Esophagus muscularis mucosa (tissue), 4 donors: ENCODE data around the gene HCST. TPM values are rescaled to one million over a fixed set of nuclear protein-coding genes. Genes with fewer than 3 reads are reported as not detected.

Experiments used
- DNase-seq: peaks from one replicate; pipeline ENCODE4 v3.0.0-alpha.2; 2017; ENCODE audit errors: extremely low spot score
- H3K27ac ChIP-seq, 4 donors: fragments of 200-600 bp; sonication (generic); replicated peaks in 1 of 4; 1 replicate in 3 of 4; 2 replicates in 1 of 4; pipeline ENCODE4 v1.5.1; 2016 to 2019; ENCODE audit warnings: mild to moderate bottlenecking in 1 of 4
- H3K27me3 ChIP-seq, 4 donors: fragments of 200-600 bp; sonication (generic); one replicate each; pipeline versions ENCODE4 v1.5.1 to v1.6.0; 2016 to 2019
- H3K36me3 ChIP-seq, 4 donors: fragments of 200-600 bp; sonication (generic); one replicate each; pipeline ENCODE4 v1.5.1; 2016 to 2019
- H3K4me1 ChIP-seq, 4 donors: fragments of 200-600 bp; sonication (generic); one replicate each; pipeline ENCODE4 v1.5.1; 2016 to 2019
- H3K4me3 ChIP-seq, 4 donors: fragments of 200-600 bp; sonication (generic); 1 replicate in 2 of 4; 2 replicates in 2 of 4; pipeline ENCODE4 v1.5.1; 2016 to 2019; ENCODE audit warnings: mild to moderate bottlenecking in 4 of 4, moderate library complexity in 1 of 4
- H3K9me3 ChIP-seq, 4 donors: fragments of 200-600 bp; sonication (generic); 1 replicate in 3 of 4; 2 replicates in 1 of 4; pipeline ENCODE4 v1.5.1; 2016 to 2019
- CTCF ChIP-seq, 3 experiments: fragments of 200-600 bp in 2 of 3; fragments of 450-650 bp in 1 of 3; sonication (generic) in 2 of 3; IDR thresholded peaks; one replicate each; pipeline ENCODE4 v1.5.1; 2017 to 2019; ENCODE audit warnings: antibody characterized with exemption in 3 of 3, mild to moderate bottlenecking in 2 of 3, moderate library complexity in 1 of 3
- EP300 ChIP-seq: sonication (generic); formaldehyde crosslinking; IDR thresholded peaks from one replicate; pipeline ENCODE4 v1.6.1; 2017; ENCODE audit warnings: antibody characterized with exemption
- POLR2A ChIP-seq: fragments of 450-650 bp; IDR thresholded peaks from one replicate; pipeline ENCODE4 v1.6.1; 2017; ENCODE audit warnings: antibody characterized with exemption, moderate library complexity, mild to moderate bottlenecking, low read depth
- POLR2AphosphoS5 ChIP-seq, 2 donors: sonication (generic); formaldehyde crosslinking; IDR thresholded peaks; one replicate each; pipeline ENCODE4 v1.6.1; 2017; ENCODE audit warnings: antibody characterized with exemption in 2 of 2
- WGBS: methylation state at CpG from one replicate; pipeline ENCODE4 v1.1.5; 2018; 5-methylcytosine and 5-hydroxymethylcytosine counted together
- intact Hi-C: fragments of 100-400 bp; cut with DNase I; formaldehyde crosslinking; loops from one replicate; pipeline ENCODE4 v1.15.1; 2023
- total RNA-seq, 4 donors: library from RNA; depleted of rRNA; stranded (reverse); fragments of >200 nt; gene quantifications; one replicate each; pipeline versions ENCODE4 v1.1.0 to v1.2.1, GENCODE V29; 2016

The HCST gene
- total RNA-seq, 4 donors from 2014 or later = 3.7 to 14.6 TPM; not detected in 2

- DNase-seq = no peak
- no peak for TF ChIP-seq POLR2AphosphoS5 (IDR thresholded peaks at IDR 0.05)
- TF ChIP-seq CTCF (IDR thresholded peaks at IDR 0.05) = no peak
- no peak for TF ChIP-seq EP300
- TF ChIP-seq POLR2A = no peak
- Histone ChIP-seq H3K27me3 (no peaks in the 10 kb centered on the region), H3K4me1 (peaks cover 21 to 36% (median 32%) of the 10 kb centered on the region in 4 donors), H3K27ac (no peak overlapping the region), H3K4me3 (no peak overlapping the region), H3K36me3 (no peaks in the 10 kb centered on the region), H3K9me3 (no peaks in the 10 kb centered on the region)
- 49% methylated on average over 4 of the region's 7 CpGs for WGBS
- intact Hi-C loops = loop anchor here (5.0 kb wide), 2 partner anchors 35 to 240 kb away; no protein-coding TSS in a partner anchor
Observed at GRCh38 chr19:35932291-35932936, 30.1 kb downstream of the HCST start.

- WGBS = 9% methylated on average over 19 of the region's 68 CpGs
- H3K27ac ChIP-seq = peak within 1 kb of the TSS; percentile 84 to 91 (median 90)
Observed at GRCh38 chr19:35935911-35936737, 33.8 kb downstream of the HCST start, which contains the start of gene LRFN3. Gene LRFN3, plus strand, starts transcription at chr19:35936374. Its CDS starts 3,052 bp downstream, at chr19:35939426.

GRCh38 chr19:35936738-35937268 lies 34.5 kb downstream of the HCST start:
- Histone ChIP-seq H3K4me3 (peak overlapping the region; percentile 71 to 87 (median 81)), H3K27me3 (no peaks in the 10 kb centered on the region), H3K27ac (peak overlapping the region; percentile 84 to 91 (median 90)), H3K36me3 (peaks cover 12 to 30% (median 19%) of the 10 kb centered on the region in 4 donors), H3K9me3 (no peaks in the 10 kb centered on the region), H3K4me1 (peaks cover 22 to 44% (median 42%) of the 10 kb centered on the region in 4 donors)
- no peak for DNase-seq
- intact Hi-C loops = no loop called here
- WGBS = 60% methylated on average over 3 of the region's 11 CpGs
- TF ChIP-seq POLR2A (no peak), POLR2AphosphoS5 (IDR thresholded peaks at IDR 0.05) (no peak), CTCF (IDR thresholded peaks at IDR 0.05) (no peak), EP300 (no peak)

More at GRCh38 chr19:35935911-35936737, 33.8 kb downstream of the HCST start, which contains the start of gene LRFN3:
- H3K27me3 ChIP-seq = no peaks in the 10 kb centered on the region
- no peak for DNase-seq
- intact Hi-C loops = no loop called here
- peaks cover 24 to 49% (median 45%) of the 10 kb centered on the region in 4 donors for H3K4me1 ChIP-seq
- H3K9me3 ChIP-seq = no peaks in the 10 kb centered on the region
- peaks cover 11 to 23% (median 18%) of the 10 kb centered on the region in 4 donors for H3K36me3 ChIP-seq
- peak within 1 kb of the TSS; percentile 71 to 87 (median 81) for H3K4me3 ChIP-seq
- TF ChIP-seq EP300 = no peak
- TF ChIP-seq POLR2AphosphoS5 (IDR thresholded peaks at IDR 0.05) = peak in 1 of 2 donors; percentile 51
- TF ChIP-seq CTCF (IDR thresholded peaks at IDR 0.05) = peak in 1 of 3 experiments; percentile 16

- Histone ChIP-seq H3K36me3 (peaks cover 16 to 38% (median 25%) of the 10 kb centered on the region in 4 donors), H3K4me1 (peaks cover 20 to 41% (median 38%) of the 10 kb centered on the region in 4 donors), H3K27ac (peak overlapping the region; percentile 84 to 91 (median 90)), H3K4me3 (peak overlapping the region; percentile 71 to 87 (median 81)), H3K27me3 (no peaks in the 10 kb centered on the region), H3K9me3 (no peaks in the 10 kb centered on the region)
- WGBS = 65% methylated on average over 11 of the region's 14 CpGs
- DNase-seq = no peak
- intact Hi-C loops = no loop called here
- TF ChIP-seq POLR2AphosphoS5 (IDR thresholded peaks at IDR 0.05) = no peak
- TF ChIP-seq POLR2A = no peak
- no peak for TF ChIP-seq CTCF (IDR thresholded peaks at IDR 0.05)
- TF ChIP-seq EP300 = no peak
Observed at GRCh38 chr19:35937345-35938281, 35.3 kb downstream of the HCST start.
